Measurements from ENCODE around the gene NANOS3. TPM values are rescaled to one million over a fixed set of nuclear protein-coding genes. Genes with fewer than 3 reads are reported as not detected.
A peak's percentile ranks its signal among the peaks of the same experiment; 100 is the strongest.

NANOS3 gene
- total and polyA plus RNA-seq, 10 of the 15 experiments (the other 5 are each of a cell fraction or from before 2014, with no cell fraction given), result 0.31 to 1.7 (median 0.81) TPM

GRCh38 chr19:13849991-13850909, 26.7 kb upstream of the NANOS3 start:
- DNase-seq (ENCODE audit: low read depth, low spot score), result no peak
- 21% methylated on average over 60 of the region's 66 CpGs for WGBS (ENCODE audit: insufficient coverage, insufficient replicate concordance, low lambda C conversion rate, missing lambda C conversion rate)
- H3K4me1 ChIP-seq (ENCODE audit: control insufficient read depth, insufficient read depth, low read length), result peaks cover 24% of the 10 kb centered on the region
- SMC1A ChIA-PET (ENCODE audit: uncharacterized antibody, unreplicated experiment), result no interaction called here
- CTCF ChIA-PET, result interaction anchor here (0.6 to 4.9 kb wide), 3 partner anchors 8 to 64 kb away, joined by 3 to 41 read pairs (median 3); no protein-coding TSS in a partner anchor
- H3K27ac ChIP-seq (ENCODE audit: control insufficient read depth, insufficient read depth), result no peak overlapping the region
- no peaks in the 10 kb centered on the region for H3K9me3 ChIP-seq (replicated peaks; ENCODE audit: control insufficient read depth, insufficient read depth, low read length)
- RAD21 ChIA-PET (ENCODE audit: unreplicated experiment), result interaction anchor here (1.0 to 4.8 kb wide), 2 partner anchors 10 to 14 kb away, joined by 3 to 70 read pairs; no protein-coding TSS in a partner anchor
- H4K20me1 ChIP-seq (ENCODE audit: control insufficient read depth, insufficient read depth), result no peaks in the 10 kb centered on the region
- FAIRE-seq, result no peak
- BruUV-seq (replicated peaks), result no TSS peak
- peak overlapping the region; percentile 72 for H3K4me2 ChIP-seq (ENCODE audit: control insufficient read depth, insufficient read depth)
- H3K27me3 ChIP-seq (replicated peaks in 1 of 2; ENCODE audit: control insufficient read depth in 2 of 2, insufficient read depth in 2 of 2, low read length in 1 of 2), result no peaks in the 10 kb centered on the region
- H3K4me3 ChIP-seq, result peak overlapping the region; percentile 18; the same call in 1 of the 2 replicates
- no peaks in the 10 kb centered on the region for H3K79me2 ChIP-seq (ENCODE audit: control insufficient read depth, insufficient read depth, low read length)
- TF ChIP-seq DPF2 (IDR thresholded peaks at IDR 0.05) (peak; percentile 37; the same call in 1 of the 2 replicates), BHLHE40 (IDR thresholded peaks at IDR 0.05; ENCODE audit: borderline replicate concordance in 1 of 2, low read depth in 2 of 2, low read length in 1 of 2) (peak in 1 of 2 experiments; percentile 64; a peak in 2 of 4 replicates), GATAD2B (conservative IDR thresholded peaks at IDR 0.05; ENCODE audit: low read depth) (peak; percentile 38; the same call in 1 of the 2 replicates), JUND (IDR thresholded peaks at IDR 0.05; ENCODE audit: low read depth, low read length) (0 out of 2 replicates have a peak, but pooled peaks have one; percentile 24), MTA2 (IDR thresholded peaks at IDR 0.05; ENCODE audit: low read depth) (no peak), SUPT20H (IDR thresholded peaks at IDR 0.05; ENCODE audit: borderline replicate concordance, control insufficient read depth, low read depth, low read length) (no peak), CHD2 (IDR thresholded peaks at IDR 0.05; ENCODE audit: borderline replicate concordance, low read depth, low read length) (0 out of 2 replicates have a peak, but pooled peaks have one; percentile 10)
- TF ChIP-seq, protein P1, sequence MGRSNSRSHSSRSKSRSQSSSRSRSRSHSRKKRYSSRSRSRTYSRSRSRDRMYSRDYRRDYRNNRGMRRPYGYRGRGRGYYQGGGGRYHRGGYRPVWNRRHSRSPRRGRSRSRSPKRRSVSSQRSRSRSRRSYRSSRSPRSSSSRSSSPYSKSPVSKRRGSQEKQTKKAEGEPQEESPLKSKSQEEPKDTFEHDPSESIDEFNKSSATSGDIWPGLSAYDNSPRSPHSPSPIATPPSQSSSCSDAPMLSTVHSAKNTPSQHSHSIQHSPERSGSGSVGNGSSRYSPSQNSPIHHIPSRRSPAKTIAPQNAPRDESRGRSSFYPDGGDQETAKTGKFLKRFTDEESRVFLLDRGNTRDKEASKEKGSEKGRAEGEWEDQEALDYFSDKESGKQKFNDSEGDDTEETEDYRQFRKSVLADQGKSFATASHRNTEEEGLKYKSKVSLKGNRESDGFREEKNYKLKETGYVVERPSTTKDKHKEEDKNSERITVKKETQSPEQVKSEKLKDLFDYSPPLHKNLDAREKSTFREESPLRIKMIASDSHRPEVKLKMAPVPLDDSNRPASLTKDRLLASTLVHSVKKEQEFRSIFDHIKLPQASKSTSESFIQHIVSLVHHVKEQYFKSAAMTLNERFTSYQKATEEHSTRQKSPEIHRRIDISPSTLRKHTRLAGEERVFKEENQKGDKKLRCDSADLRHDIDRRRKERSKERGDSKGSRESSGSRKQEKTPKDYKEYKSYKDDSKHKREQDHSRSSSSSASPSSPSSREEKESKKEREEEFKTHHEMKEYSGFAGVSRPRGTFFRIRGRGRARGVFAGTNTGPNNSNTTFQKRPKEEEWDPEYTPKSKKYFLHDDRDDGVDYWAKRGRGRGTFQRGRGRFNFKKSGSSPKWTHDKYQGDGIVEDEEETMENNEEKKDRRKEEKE (IDR thresholded peaks at IDR 0.05), result no peak
- peak overlapping the region; percentile 51; the same call in 1 of the 2 replicates for H2AFZ ChIP-seq (ENCODE audit: control insufficient read depth, low read depth, low read length)
- no peaks in the 10 kb centered on the region for H3K36me3 ChIP-seq (ENCODE audit: control insufficient read depth in 2 of 2, insufficient read depth in 2 of 2, low read length in 1 of 2)
- POLR2A ChIA-PET, result interaction anchor here (1.5 kb wide), 1 partner anchor 9 kb away, joined by 3 read pairs; no protein-coding TSS in a partner anchor
- ATAC-seq, result peak; percentile 7; the same call in 1 of the 3 replicates
- in situ Hi-C loops (cut with MboI), result loop anchor here (10.0 kb wide), 1 partner anchor 695 kb away; the partner anchor contains the start of genes IER2 and STX10
- intact Hi-C loops (cut with micrococcal nuclease; ENCODE audit: unreplicated experiment), result loop anchor here (10.0 kb wide), 1 partner anchor 695 kb away; the partner anchor contains the start of genes IER2 and STX10
- no peak overlapping the region for H3K9ac ChIP-seq (ENCODE audit: control insufficient read depth, insufficient read depth, low read length)
